GM18861 (cell line): ENCODE data around the gene GABBR2.
"Not testable (repeated sequence)": the region's sequence is repeated elsewhere in the genome, so short reads cannot be mapped to it uniquely, and the experiment has no call there.

Source experiments
- ATAC-seq: cut with Tn5 transposase; IDR thresholded peaks from one replicate; pipeline ENCODE4 v1.9.1; 2021; ENCODE audit not compliant: unreplicated experiment

Gene GABBR2

GRCh38 chr9:98519641-98520040, 189.1 kb downstream of the GABBR2 start:
- no peak for ATAC-seq

GRCh38 chr9:98518556-98518955, 190.2 kb downstream of the GABBR2 start:
- no peak for ATAC-seq

GRCh38 chr9:98517761-98518160, 191.0 kb downstream of the GABBR2 start:
- ATAC-seq = no peak

- ATAC-seq = no peak
Measured at GRCh38 chr9:98516897-98517503, 191.7 kb downstream of the GABBR2 start.

- ATAC-seq = no peak
Measured at GRCh38 chr9:98516205-98516896, 192.4 kb downstream of the GABBR2 start.

GRCh38 chr9:98515506-98516204, 193.1 kb downstream of the GABBR2 start:
- no peak for ATAC-seq

- ATAC-seq = no peak
Measured at GRCh38 chr9:98514841-98515240, 193.9 kb downstream of the GABBR2 start.

GRCh38 chr9:98508217-98508919, 200.4 kb downstream of the GABBR2 start:
- not testable (repeated sequence) for ATAC-seq

- ATAC-seq = no peak
Measured at GRCh38 chr9:98506422-98507054, 202.2 kb downstream of the GABBR2 start.

GRCh38 chr9:98504298-98505282, 204.1 kb downstream of the GABBR2 start:
- no peak for ATAC-seq

- ATAC-seq = no peak
Measured at GRCh38 chr9:98503867-98504266, 204.9 kb downstream of the GABBR2 start.

GRCh38 chr9:98502976-98503325, 205.8 kb downstream of the GABBR2 start:
- ATAC-seq = no peak

GRCh38 chr9:98502311-98502975, 206.3 kb downstream of the GABBR2 start:
- no peak for ATAC-seq

GRCh38 chr9:98501819-98502218, 206.9 kb downstream of the GABBR2 start:
- no peak for ATAC-seq

- not testable (repeated sequence) for ATAC-seq
Measured at GRCh38 chr9:98501259-98501658, 207.5 kb downstream of the GABBR2 start.

GRCh38 chr9:98500337-98500919, 208.3 kb downstream of the GABBR2 start:
- no peak for ATAC-seq

- ATAC-seq = no peak
Measured at GRCh38 chr9:98495530-98495929, 213.2 kb downstream of the GABBR2 start.

GRCh38 chr9:98494852-98495251, 213.9 kb downstream of the GABBR2 start:
- ATAC-seq = no peak

- no peak for ATAC-seq
Measured at GRCh38 chr9:98491828-98492227, 216.9 kb downstream of the GABBR2 start.
